Measurements from ENCODE around the gene ADCYAP1R1.

Gene ADCYAP1R1

GRCh38 chr7:31027161-31027965 lies 24.7 kb upstream of the ADCYAP1R1 start:
- TF ChIP-seq CTCF (IDR thresholded peaks at IDR 0.05), result no peak

GRCh38 chr7:31028006-31028405 lies 24.1 kb upstream of the ADCYAP1R1 start:
- no peak for TF ChIP-seq CTCF (IDR thresholded peaks at IDR 0.05)

- TF ChIP-seq CTCF (IDR thresholded peaks at IDR 0.05), result no peak
Measured at GRCh38 chr7:31028417-31028992, 23.6 kb upstream of the ADCYAP1R1 start.

- no peak for TF ChIP-seq CTCF (IDR thresholded peaks at IDR 0.05)
Measured at GRCh38 chr7:31029251-31030042, 22.7 kb upstream of the ADCYAP1R1 start.

GRCh38 chr7:31033674-31034300 lies 18.3 kb upstream of the ADCYAP1R1 start:
- no peak for TF ChIP-seq CTCF (IDR thresholded peaks at IDR 0.05)

- TF ChIP-seq CTCF (IDR thresholded peaks at IDR 0.05), result no peak
Measured at GRCh38 chr7:31036924-31037323, 15.2 kb upstream of the ADCYAP1R1 start.

- no peak for TF ChIP-seq CTCF (IDR thresholded peaks at IDR 0.05)
Measured at GRCh38 chr7:31043051-31043471, 9.0 kb upstream of the ADCYAP1R1 start.
